Erythroblast (primary cell): Measurements from ENCODE around the gene TOM1L1.

Experiments
- GATA1 ChIP-seq: IDR thresholded peaks from 2 replicates; pipeline ENCODE4 v1.6.1; 2011; ENCODE audit warnings: low read depth, mild to moderate bottlenecking, control low read depth, low read length, moderate library complexity
- POLR2A ChIP-seq: IDR thresholded peaks from 2 replicates; pipeline ENCODE4 v1.6.1; 2011; ENCODE audit warnings: mild to moderate bottlenecking, low read length

- TF ChIP-seq POLR2A = no peak
- TF ChIP-seq GATA1 = no peak
Observed at GRCh38 chr17:54903375-54903774, 2.7 kb downstream of the TOM1L1 start.
